Measurements from ENCODE around the gene COX8C. TPM values are rescaled to one million over a fixed set of nuclear protein-coding genes. Genes with fewer than 3 reads are reported as not detected.

The COX8C gene
- total RNA-seq, 1 donor from 2014 or later, result not detected

DNA sequence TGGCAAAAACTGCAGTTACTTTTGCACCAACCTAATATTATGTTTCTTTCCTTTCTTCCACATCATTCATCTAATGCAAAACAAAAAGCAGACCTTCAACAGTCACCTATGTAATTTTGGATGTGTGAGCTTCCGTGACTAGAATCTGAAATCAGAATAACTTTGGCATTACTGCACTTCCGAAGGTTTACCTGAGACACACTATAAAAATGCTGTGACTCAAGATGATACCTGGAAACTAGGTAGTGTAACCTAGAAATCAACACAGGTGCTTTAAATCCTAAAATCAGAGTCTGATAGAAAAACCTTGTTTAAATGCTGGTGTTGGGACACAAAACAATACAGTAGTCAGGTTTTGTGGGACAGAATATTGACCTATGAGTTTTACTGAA, 16.4 kb upstream of the COX8C start:
- Mint-ChIP-seq H3K36me3 (ENCODE audit: insufficient read depth) (no peaks in the 10 kb centered on the region), H3K27ac (peak overlapping the region; percentile 15), H3K9me3 (ENCODE audit: low read depth) (no peaks in the 10 kb centered on the region), H3K27me3 (no peaks in the 10 kb centered on the region), H3K4me3 (ENCODE audit: low read depth) (peak overlapping the region; percentile 92), H3K4me1 (ENCODE audit: low read depth) (peaks cover 35% of the 10 kb centered on the region)
- DNase-seq (ENCODE audit: low spot score, unreplicated experiment), result no peak
- TF ChIP-seq, protein P1, sequence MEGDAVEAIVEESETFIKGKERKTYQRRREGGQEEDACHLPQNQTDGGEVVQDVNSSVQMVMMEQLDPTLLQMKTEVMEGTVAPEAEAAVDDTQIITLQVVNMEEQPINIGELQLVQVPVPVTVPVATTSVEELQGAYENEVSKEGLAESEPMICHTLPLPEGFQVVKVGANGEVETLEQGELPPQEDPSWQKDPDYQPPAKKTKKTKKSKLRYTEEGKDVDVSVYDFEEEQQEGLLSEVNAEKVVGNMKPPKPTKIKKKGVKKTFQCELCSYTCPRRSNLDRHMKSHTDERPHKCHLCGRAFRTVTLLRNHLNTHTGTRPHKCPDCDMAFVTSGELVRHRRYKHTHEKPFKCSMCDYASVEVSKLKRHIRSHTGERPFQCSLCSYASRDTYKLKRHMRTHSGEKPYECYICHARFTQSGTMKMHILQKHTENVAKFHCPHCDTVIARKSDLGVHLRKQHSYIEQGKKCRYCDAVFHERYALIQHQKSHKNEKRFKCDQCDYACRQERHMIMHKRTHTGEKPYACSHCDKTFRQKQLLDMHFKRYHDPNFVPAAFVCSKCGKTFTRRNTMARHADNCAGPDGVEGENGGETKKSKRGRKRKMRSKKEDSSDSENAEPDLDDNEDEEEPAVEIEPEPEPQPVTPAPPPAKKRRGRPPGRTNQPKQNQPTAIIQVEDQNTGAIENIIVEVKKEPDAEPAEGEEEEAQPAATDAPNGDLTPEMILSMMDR (IDR thresholded peaks at IDR 0.05; ENCODE audit: unreplicated experiment), result no peak

DNA sequence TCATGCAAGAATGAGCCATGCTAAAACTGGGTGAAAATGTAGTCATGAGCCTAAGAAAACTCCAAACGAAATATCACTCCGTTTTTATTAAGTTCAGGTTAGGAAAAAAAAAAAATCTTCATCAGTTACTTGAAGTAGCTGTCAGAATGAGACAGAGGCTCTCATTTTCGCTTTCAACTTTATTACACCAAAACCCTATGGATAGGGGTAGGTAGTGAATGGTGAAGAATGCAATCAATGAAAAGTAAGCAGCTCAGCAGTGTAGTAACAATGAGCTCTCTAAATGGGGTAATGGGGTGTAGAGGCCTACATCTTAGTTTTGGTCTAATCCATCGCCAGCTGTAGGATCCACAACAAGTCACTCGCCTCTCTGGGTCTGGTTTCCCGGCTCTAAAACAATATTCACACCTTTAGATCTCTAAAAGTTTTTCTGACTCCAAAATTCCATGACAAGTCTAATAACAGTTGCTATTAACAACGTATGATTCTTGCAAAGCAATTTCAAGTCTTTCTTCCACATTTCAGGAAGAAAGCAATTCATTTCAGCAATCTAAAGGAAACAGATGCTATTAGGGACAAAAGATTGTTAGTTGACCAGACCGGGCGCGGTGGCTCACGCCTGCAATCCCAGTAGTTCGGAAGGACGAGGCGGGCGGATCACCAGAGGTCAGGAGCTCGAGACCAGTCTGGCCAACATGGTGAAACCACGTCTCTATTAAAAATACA, 15.8 kb upstream of the COX8C start:
- Mint-ChIP-seq H3K27ac (peak overlapping the region; percentile 98), H3K36me3 (ENCODE audit: insufficient read depth) (no peaks in the 10 kb centered on the region), H3K4me1 (ENCODE audit: low read depth) (peaks cover 35% of the 10 kb centered on the region), H3K9me3 (ENCODE audit: low read depth) (no peaks in the 10 kb centered on the region), H3K27me3 (no peaks in the 10 kb centered on the region), H3K4me3 (ENCODE audit: low read depth) (peak overlapping the region; percentile 92)
- DNase-seq (ENCODE audit: low spot score, unreplicated experiment), result no peak
- TF ChIP-seq, protein P1 (IDR thresholded peaks at IDR 0.05; ENCODE audit: unreplicated experiment), result no peak

DNA sequence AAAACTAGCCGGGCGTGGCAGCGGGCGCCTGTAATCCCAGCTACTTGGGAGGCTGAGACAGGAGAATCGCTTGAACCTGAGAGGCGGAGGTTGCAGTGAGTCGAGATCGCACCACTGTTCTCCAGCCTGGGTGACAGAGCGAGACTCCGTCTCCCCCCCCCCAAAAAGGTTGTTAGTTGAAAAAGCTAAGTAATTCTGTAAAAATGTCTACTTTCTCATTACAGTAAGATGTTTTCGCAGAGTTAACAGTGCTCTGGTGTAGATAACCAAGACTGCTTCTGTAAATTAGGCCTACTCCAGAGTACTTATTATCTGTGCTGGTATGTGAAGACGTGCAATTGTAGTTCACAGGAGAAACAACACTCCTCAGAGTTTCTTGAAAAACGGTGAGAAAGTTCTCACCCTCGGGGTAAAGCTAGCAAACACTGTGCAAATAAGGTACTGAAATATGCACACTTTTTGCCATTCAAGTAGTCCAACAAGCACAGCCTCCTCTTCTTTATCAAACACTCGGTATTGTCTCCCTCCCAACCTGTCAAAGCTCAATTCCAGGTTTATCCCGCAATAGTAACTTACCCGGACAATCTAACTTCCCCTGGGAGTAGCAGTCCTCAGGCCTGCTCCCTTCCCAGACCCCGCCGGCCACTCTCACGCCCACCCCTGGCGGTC, 15.1 kb upstream of the COX8C start:
- Mint-ChIP-seq H3K27me3 (no peaks in the 10 kb centered on the region), H3K4me3 (ENCODE audit: low read depth) (peak overlapping the region; percentile 92), H3K36me3 (ENCODE audit: insufficient read depth) (no peaks in the 10 kb centered on the region), H3K27ac (peak overlapping the region; percentile 98), H3K4me1 (ENCODE audit: low read depth) (peaks cover 35% of the 10 kb centered on the region), H3K9me3 (ENCODE audit: low read depth) (no peaks in the 10 kb centered on the region)
- TF ChIP-seq, protein P1 (IDR thresholded peaks at IDR 0.05; ENCODE audit: unreplicated experiment), result peak; percentile 29
- no peak for DNase-seq (ENCODE audit: low spot score, unreplicated experiment)

DNA sequence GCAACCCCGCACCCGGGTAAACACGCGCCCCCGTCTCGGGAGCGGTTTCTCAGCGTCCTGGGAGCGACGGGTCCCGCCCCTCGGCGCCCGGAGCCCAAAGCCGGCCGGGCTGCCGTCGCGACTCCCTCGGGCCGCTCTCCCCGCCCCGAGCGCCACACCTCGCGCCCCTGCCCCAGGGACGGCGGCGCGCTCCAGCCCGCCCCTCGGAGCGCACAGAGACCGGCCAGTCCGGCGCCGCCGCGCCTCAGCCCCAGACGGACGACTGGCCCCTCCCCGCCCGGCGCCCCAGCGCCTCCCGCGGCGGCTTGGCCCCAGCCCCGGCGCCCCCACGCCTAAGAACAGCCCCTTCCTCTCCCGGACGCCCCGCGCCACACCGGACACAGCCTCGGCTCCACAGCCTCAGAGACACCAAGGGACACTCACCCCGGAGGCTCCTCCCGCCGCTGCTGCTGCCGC, 14.6 kb upstream of the COX8C start:
- H3K27ac Mint-ChIP-seq, result peak overlapping the region; percentile 98
- H3K4me3 Mint-ChIP-seq (ENCODE audit: low read depth), result peak overlapping the region; percentile 92
- no peaks in the 10 kb centered on the region for H3K9me3 Mint-ChIP-seq (ENCODE audit: low read depth)
- peak; percentile 68 for DNase-seq (ENCODE audit: low spot score, unreplicated experiment)
- no peaks in the 10 kb centered on the region for H3K36me3 Mint-ChIP-seq (ENCODE audit: insufficient read depth)
- peaks cover 35% of the 10 kb centered on the region for H3K4me1 Mint-ChIP-seq (ENCODE audit: low read depth)
- TF ChIP-seq, protein P1 (IDR thresholded peaks at IDR 0.05; ENCODE audit: unreplicated experiment), result peak; percentile 5
- H3K27me3 Mint-ChIP-seq, result no peaks in the 10 kb centered on the region

DNA sequence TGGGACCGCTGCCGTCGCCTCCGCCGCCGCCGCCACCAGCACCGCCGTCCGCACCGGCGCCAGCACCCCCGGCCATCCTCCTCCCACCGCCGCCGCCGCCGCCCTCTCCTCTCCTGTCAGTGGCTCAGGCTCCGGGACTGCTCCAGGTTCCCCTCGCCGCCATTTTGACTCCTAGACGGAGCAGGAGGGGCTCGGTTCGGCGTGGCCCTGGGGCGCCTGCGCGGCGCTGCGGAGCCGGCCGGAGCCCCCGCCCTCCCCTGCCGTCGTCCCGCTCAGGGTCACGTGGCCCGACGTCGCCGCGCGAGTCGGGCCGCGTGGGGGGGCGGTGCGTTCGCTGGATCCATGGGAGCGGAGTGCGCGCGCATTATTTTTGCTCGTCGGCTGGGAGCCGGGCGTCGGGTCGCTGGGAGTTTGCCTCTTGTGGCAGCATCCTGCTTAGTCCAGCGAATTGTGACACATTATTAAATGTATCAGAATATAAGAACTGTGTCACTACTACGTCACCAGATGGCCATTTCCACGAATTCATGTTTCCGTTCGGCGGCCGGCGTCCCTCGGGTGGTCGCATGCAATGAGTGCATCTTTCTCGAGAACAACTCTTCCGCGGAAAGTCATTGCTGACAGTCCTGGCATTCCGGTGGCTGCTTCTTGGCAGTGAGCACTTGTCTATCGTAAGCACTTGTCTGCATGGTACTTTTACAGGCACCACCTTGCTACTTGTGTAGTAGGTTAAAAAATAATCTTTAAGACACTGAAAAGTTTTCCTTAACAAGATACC, 13.9 kb upstream of the COX8C start, which contains the start of gene BTBD7:
Gene BTBD7, minus strand, starts transcription at position 184 of the 778 bp plus-strand sequence. CDS start 36,985 bp downstream, outside the sequence.
- H3K4me3 Mint-ChIP-seq (ENCODE audit: low read depth), result peak within 1 kb of the TSS; percentile 92
- TF ChIP-seq, protein P1 (IDR thresholded peaks at IDR 0.05; ENCODE audit: unreplicated experiment), result peak; percentile 53
- peaks cover 35% of the 10 kb centered on the region for H3K4me1 Mint-ChIP-seq (ENCODE audit: low read depth)

More for the DNA sequence above, 13.9 kb upstream of the COX8C start, which contains the start of gene BTBD7:
- Mint-ChIP-seq H3K36me3 (ENCODE audit: insufficient read depth) (no peaks in the 10 kb centered on the region), H3K27ac (peak within 1 kb of the TSS; percentile 98), H3K9me3 (ENCODE audit: low read depth) (no peaks in the 10 kb centered on the region), H3K27me3 (no peaks in the 10 kb centered on the region)
- DNase-seq (ENCODE audit: low spot score, unreplicated experiment), result peak; percentile 95

Data from progenitor cell of endocrine pancreas (in vitro differentiated cells).